Mucosa of descending colon (tissue), 3 donors: ENCODE data around the gene CARD11. TPM values are rescaled to one million over a fixed set of nuclear protein-coding genes. Genes with fewer than 3 reads are reported as not detected.
A peak's percentile ranks its signal among the peaks of the same experiment; 100 is the strongest.

ENCODE experiments used
- ATAC-seq: fragments of 200-7000 bp; cut with Tn5 transposase; one replicate; pipeline ENCODE4 v1.9.1; 2020; ENCODE audit warnings: mild to moderate bottlenecking, moderate library complexity
- DNase-seq, 3 donors: peaks; one replicate each; pipeline ENCODE4 v3.0.0-alpha.2; 2020
- H3K36me3 ChIP-seq: fragments of 200-600 bp; one replicate; pipeline ENCODE4 v1.8.0; 2021; ENCODE audit warnings: low read depth, mild to moderate bottlenecking
- H3K4me1 ChIP-seq: fragments of 200-600 bp; one replicate; pipeline ENCODE4 v1.8.0; 2021; ENCODE audit warnings: low read depth, mild to moderate bottlenecking
- H3K4me3 ChIP-seq: fragments of 200-600 bp; one replicate; pipeline ENCODE4 v1.8.0; 2021; ENCODE audit warnings: mild to moderate bottlenecking
- H3K9me3 ChIP-seq: fragments of 200-600 bp; one replicate; pipeline ENCODE4 v1.8.0; 2021; ENCODE audit warnings: mild to moderate bottlenecking
- CTCF ChIP-seq: fragments of 200-600 bp; IDR thresholded peaks from one replicate; pipeline ENCODE4 v1.8.0; 2022; ENCODE audit warnings: antibody characterized with exemption, mild to moderate bottlenecking
- intact Hi-C, 2 donors: fragments of 100-400 bp; cut with DNase I in 1 of 2; cut with micrococcal nuclease in 1 of 2; formaldehyde crosslinking; loops; one replicate each; pipeline versions ENCODE4 v1.11.0 to v1.11.1; 2022; cut with DNase I, micrococcal nuclease
- total RNA-seq, 3 donors: library from RNA; stranded (reverse); fragmentation: NEBNext Ultra II Directional in 2 of 3; extraction: Animal tissue kit (Norgen Biotek cat#: 25700) in 2 of 3; gene quantifications; one replicate each; pipeline versions ENCODE4 v1.2.1 to v1.2.4, GENCODE V29; 2021 to 2023
- donor health status: DM: no; HTN: no; CAD: no; lungs with moderate emphysema.
- donor health status: DM: no; HTN: no; CAD: no.
- donor health status: DM: no; HTN: yes; CAD: no.

The CARD11 gene
- total RNA-seq, 3 donors from 2014 or later: 1.6 to 3.2 (median 3.2) TPM

GRCh38 chr7:2903682-2904162 is 139.9 kb downstream of the CARD11 start:
- Histone ChIP-seq H3K9me3 (no peaks in the 10 kb centered on the region), H3K4me3 (no peak overlapping the region), H3K36me3 (no peaks in the 10 kb centered on the region), H3K4me1 (no peaks in the 10 kb centered on the region)
- TF ChIP-seq CTCF: no peak
- DNase-seq (no peak), ATAC-seq (no peak)
- intact Hi-C loops: no loop called here

- no peak for ATAC-seq
- TF ChIP-seq CTCF: no peak
- intact Hi-C loops: no loop called here
- Histone ChIP-seq H3K4me3 (no peak overlapping the region), H3K4me1 (no peaks in the 10 kb centered on the region), H3K36me3 (no peaks in the 10 kb centered on the region), H3K9me3 (no peaks in the 10 kb centered on the region)
- DNase-seq: no peak
Observed at GRCh38 chr7:2897023-2897422, 146.6 kb downstream of the CARD11 start.

- no peaks in the 10 kb centered on the region for H3K9me3 ChIP-seq
- H3K36me3 ChIP-seq: no peaks in the 10 kb centered on the region
- no peaks in the 10 kb centered on the region for H3K4me1 ChIP-seq
- intact Hi-C loops: no loop called here
- no peak overlapping the region for H3K4me3 ChIP-seq
- TF ChIP-seq CTCF: no peak
- DNase-seq (no peak), ATAC-seq (no peak)
Observed at GRCh38 chr7:2896131-2896530, 147.5 kb downstream of the CARD11 start.

GRCh38 chr7:2894118-2894940 is 149.3 kb downstream of the CARD11 start:
- no peaks in the 10 kb centered on the region for H3K4me1 ChIP-seq
- no peak overlapping the region for H3K4me3 ChIP-seq
- no peak for TF ChIP-seq CTCF
- DNase-seq (peak; percentile 23 to 72 (median 53)), ATAC-seq (peak; percentile 74)
- H3K36me3 ChIP-seq: no peaks in the 10 kb centered on the region
- no peaks in the 10 kb centered on the region for H3K9me3 ChIP-seq
- intact Hi-C loops: no loop called here

GRCh38 chr7:2893411-2893861 is 150.2 kb downstream of the CARD11 start:
- no peaks in the 10 kb centered on the region for H3K4me1 ChIP-seq
- no peak for TF ChIP-seq CTCF
- DNase-seq: no peak
- H3K9me3 ChIP-seq: no peaks in the 10 kb centered on the region
- no peak overlapping the region for H3K4me3 ChIP-seq
- H3K36me3 ChIP-seq: no peaks in the 10 kb centered on the region
- intact Hi-C loops: no loop called here
- ATAC-seq: peak; percentile 22
